Fibroblast of mammary gland (primary cell): ENCODE data around the gene OR10A6.

Experiments used
- DNase-seq: peaks from one replicate; pipeline ENCODE4 v3.0.0-alpha.2; 2010; ENCODE audit warnings: low read depth
- H3K4me3 ChIP-seq: 2 replicates; pipeline ENCODE4 v1.5.1; 2011; ENCODE audit warnings: low read depth, mild to moderate bottlenecking, low read length, moderate library complexity; ENCODE audit not compliant: control insufficient read depth
- TF ChIP-seq, protein P1 (sequence below): conservative IDR thresholded peaks from 2 replicates; pipeline ENCODE4 v1.5.1; 2011; ENCODE audit warnings: low read depth, low read length, inconsistent platforms; ENCODE audit not compliant: control insufficient read depth, insufficient read depth

OR10A6 gene

DNA sequence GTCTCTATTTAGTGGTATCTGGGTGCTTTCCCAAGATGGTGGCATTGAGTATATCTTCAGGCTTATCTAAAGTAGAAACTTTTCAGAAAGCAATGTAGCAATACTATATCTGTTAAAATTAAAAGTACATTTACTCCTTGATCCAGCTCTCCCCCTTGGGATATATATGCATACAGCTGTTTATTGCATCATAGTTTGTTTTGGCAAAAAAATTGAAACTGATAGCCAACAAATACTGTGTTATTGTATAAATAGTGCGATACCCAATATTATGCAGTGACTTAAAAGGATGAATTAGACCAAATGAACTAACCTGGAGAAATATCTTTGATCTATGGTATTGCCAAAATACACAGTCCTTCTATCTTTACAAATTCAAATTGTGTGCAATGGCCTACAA lies 18.9 kb upstream of the OR10A6 start:
- H3K4me3 ChIP-seq, result no peak overlapping the region
- DNase-seq, result peak; percentile 15
- TF ChIP-seq, protein P1, sequence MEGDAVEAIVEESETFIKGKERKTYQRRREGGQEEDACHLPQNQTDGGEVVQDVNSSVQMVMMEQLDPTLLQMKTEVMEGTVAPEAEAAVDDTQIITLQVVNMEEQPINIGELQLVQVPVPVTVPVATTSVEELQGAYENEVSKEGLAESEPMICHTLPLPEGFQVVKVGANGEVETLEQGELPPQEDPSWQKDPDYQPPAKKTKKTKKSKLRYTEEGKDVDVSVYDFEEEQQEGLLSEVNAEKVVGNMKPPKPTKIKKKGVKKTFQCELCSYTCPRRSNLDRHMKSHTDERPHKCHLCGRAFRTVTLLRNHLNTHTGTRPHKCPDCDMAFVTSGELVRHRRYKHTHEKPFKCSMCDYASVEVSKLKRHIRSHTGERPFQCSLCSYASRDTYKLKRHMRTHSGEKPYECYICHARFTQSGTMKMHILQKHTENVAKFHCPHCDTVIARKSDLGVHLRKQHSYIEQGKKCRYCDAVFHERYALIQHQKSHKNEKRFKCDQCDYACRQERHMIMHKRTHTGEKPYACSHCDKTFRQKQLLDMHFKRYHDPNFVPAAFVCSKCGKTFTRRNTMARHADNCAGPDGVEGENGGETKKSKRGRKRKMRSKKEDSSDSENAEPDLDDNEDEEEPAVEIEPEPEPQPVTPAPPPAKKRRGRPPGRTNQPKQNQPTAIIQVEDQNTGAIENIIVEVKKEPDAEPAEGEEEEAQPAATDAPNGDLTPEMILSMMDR, result no peak

DNA sequence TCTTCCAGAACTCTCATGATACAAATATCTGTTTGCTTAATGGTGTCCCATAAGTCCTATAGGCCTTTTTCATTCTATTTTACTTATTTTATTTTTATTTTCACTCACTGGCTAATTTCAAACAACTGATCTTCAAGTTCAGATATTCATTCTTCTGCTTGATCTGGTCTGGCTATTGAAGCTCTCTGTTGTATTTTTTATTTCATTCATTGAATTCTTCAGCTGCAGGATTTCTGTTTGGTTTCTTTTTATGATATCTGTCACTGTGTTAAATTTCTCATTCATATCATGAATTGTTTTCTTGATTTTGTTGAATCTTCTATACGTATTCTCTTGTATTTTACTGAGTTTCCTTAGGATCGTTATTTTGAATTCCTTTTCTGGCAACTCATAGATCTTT lies 13.1 kb upstream of the OR10A6 start:
- H3K4me3 ChIP-seq, result no peak overlapping the region
- TF ChIP-seq, protein P1, result no peak

DNA sequence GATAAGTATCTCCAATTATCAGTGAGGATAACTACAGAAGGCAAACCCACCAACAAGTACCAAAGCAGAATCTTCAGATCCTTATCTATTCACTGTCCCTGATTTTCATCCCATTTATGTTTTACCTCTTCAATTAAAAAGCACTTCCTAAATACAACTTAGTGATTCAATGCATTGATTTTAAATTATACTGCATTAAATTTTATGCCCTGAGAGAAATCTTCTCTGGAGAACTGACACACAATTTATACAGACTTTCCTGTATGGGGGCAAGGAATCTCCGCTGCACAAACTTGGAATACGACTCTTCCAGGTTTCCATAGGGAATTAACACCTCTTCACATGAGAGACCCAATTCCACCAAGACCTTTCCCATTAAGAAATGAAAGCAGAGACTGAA lies 10.5 kb upstream of the OR10A6 start, which contains the start of gene OR10A3:
Gene OR10A3 (minus strand): TSS at position 101 of the 400 bp plus-strand sequence. CDS start 2,188 bp downstream, outside the sequence.
- TF ChIP-seq, protein P1, result no peak
- no peak within 1 kb of the TSS for H3K4me3 ChIP-seq
- no peak for DNase-seq

More for the DNA sequence above, 13.1 kb upstream of the OR10A6 start:
- DNase-seq, result no peak

DNA sequence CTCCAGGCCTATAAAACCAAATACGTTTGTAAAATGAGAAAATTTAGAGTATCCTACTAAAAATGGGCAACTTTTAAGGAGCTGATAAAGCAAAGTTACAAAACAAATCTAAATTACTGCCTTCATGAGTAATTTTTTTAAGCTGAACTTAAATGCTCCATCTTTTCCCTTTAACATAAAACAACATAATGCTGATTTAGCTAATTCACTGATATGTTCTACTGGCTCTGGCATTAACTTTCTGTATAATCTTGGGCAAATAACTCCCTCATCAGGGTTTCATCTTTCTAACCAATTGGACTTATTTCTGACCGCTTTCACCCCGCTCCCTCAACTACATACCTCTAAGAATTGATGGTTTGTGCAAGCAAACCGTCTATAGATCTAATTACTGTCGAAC lies 10.1 kb upstream of the OR10A6 start:
- no peak for DNase-seq
- TF ChIP-seq, protein P1, result no peak
- no peak overlapping the region for H3K4me3 ChIP-seq

DNA sequence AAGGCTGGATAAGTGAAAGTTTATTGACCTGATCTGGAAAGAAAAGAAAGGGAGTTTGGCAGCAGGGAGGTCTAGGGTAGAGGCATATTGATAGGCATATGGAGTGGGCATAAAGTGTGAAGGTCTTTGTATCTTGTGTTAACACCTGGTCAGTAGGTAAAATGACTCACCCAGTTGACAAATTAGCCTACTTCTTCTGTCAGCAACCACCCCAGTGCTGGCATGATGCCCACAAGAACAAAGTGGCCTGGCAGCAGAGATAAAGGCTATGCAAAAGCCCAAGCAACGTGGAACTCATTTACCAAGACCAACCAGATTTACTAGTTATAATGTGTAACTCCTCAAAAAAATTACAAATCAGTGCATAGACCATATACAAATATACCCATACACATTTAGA lies 5.5 kb upstream of the OR10A6 start:
- TF ChIP-seq, protein P1, result no peak
- DNase-seq, result no peak
- H3K4me3 ChIP-seq, result no peak overlapping the region

DNA sequence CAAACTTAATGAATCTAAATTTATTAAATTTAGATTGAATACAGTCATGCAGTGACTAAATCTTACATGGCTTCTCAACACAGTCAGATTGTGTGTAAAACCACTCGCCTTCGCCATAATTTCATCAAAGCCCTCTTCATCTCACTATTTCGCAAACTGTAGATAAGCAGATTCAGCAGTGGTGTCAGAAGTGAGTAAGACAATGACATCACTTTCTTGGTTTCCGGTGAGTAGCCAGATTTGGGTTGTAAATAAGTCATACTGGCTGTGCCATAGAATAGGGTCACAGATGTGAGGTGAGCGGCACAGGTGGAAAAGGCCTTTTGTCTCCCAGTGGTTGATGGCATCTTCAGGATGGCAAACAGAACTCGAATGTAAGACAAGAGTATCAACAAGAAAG lies 3.4 kb downstream of the OR10A6 start:
- H3K4me3 ChIP-seq, result no peak overlapping the region
- DNase-seq, result peak; percentile 59
- TF ChIP-seq, protein P1, result no peak

DNA sequence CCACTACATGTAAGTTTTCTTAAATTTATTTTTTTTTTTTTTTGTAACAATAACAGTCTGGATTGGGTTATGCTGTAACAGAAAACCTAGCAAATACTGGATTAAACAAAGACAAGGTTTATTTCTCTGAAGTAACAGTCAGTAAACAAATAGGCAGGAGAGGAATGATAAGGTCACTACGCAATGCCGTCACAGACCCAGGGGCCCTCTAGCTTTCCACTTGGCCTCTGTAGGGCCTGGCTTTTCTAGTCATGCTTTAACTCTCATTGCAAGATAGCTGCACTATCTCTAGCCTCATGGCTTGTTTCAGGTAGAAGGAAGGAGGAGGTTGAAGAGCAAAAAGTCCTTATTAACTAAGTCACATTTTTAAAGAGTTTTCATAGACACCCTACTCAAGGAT lies 6.5 kb downstream of the OR10A6 start:
- DNase-seq, result no peak
- H3K4me3 ChIP-seq, result no peak overlapping the region
- TF ChIP-seq, protein P1, result no peak
